ENCODE measurements around the gene ARMC9. TPM values are rescaled to one million over a fixed set of nuclear protein-coding genes. Genes with fewer than 3 reads are reported as not detected.

The ARMC9 gene
- total RNA-seq, 1 experiment from 2014 or later, result 42.7 TPM

DNA sequence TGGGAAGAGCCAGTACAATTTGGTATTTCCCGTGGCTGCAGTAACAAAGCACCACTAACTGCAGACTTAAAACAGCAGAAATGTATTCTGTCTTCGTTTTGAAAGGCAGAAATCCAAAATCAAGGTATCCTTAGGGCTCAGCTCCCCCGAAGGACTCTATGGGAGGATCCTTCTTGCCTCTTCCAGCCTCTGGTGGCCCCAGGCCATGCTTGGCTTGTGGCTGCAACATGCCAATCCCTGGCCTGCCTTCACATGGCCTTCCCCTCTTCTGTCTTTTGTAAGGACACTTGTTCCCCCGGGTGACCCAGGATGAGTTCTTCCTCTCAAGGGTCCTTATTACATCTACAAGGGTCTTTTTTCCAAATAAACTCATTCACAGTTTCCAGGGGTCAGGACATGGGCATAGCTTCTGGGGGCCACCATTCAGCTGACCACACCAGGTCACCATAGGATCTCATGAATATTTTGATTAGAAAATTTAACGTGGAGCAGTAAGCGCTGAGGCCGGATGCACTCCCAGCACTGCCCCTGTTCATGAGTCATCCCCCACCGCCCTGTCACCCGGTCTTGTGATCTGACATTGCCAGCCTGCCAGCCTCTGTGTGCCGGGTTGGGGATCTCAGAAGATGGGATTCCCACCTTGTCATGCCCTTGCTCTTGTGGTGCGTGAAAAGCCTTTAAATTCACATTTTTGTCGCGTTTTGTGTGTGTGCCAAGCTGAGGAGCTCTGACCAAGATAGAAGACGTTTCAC lies 135.9 kb downstream of the ARMC9 start:
- TF ChIP-seq CTCF (IDR thresholded peaks at IDR 0.05) (no peak), POLR2AphosphoS5 (IDR thresholded peaks at IDR 0.05; ENCODE audit: low read depth, low read length) (no peak), SIN3A (IDR thresholded peaks at IDR 0.05; ENCODE audit: borderline replicate concordance, insufficient read depth, low read depth, low read length) (no peak), TCF7L2 (IDR thresholded peaks at IDR 0.05; ENCODE audit: low read depth, low read length) (no peak)
- TF ChIP-seq, protein P1, sequence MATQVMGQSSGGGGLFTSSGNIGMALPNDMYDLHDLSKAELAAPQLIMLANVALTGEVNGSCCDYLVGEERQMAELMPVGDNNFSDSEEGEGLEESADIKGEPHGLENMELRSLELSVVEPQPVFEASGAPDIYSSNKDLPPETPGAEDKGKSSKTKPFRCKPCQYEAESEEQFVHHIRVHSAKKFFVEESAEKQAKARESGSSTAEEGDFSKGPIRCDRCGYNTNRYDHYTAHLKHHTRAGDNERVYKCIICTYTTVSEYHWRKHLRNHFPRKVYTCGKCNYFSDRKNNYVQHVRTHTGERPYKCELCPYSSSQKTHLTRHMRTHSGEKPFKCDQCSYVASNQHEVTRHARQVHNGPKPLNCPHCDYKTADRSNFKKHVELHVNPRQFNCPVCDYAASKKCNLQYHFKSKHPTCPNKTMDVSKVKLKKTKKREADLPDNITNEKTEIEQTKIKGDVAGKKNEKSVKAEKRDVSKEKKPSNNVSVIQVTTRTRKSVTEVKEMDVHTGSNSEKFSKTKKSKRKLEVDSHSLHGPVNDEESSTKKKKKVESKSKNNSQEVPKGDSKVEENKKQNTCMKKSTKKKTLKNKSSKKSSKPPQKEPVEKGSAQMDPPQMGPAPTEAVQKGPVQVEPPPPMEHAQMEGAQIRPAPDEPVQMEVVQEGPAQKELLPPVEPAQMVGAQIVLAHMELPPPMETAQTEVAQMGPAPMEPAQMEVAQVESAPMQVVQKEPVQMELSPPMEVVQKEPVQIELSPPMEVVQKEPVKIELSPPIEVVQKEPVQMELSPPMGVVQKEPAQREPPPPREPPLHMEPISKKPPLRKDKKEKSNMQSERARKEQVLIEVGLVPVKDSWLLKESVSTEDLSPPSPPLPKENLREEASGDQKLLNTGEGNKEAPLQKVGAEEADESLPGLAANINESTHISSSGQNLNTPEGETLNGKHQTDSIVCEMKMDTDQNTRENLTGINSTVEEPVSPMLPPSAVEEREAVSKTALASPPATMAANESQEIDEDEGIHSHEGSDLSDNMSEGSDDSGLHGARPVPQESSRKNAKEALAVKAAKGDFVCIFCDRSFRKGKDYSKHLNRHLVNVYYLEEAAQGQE (IDR thresholded peaks at IDR 0.05; ENCODE audit: insufficient read depth in 1 of 2, low read depth in 2 of 2, low read length in 1 of 2), result no peak
- Histone ChIP-seq H3K9me3 (ENCODE audit: control insufficient read depth, insufficient read depth, low read depth, low read length) (no peaks in the 10 kb centered on the region), H3K4me1 (ENCODE audit: control insufficient read depth, insufficient read depth, low read length) (no peaks in the 10 kb centered on the region), H3K27me3 (ENCODE audit: control insufficient read depth, insufficient read depth, low read length) (no peaks in the 10 kb centered on the region), H3K36me3 (ENCODE audit: control insufficient read depth, insufficient read depth, low read length) (no peaks in the 10 kb centered on the region), H3K27ac (ENCODE audit: low read length) (no peak overlapping the region), H3K4me3 (ENCODE audit: low read depth in 2 of 2, low read length in 2 of 2) (no peak overlapping the region)
- in situ Hi-C loops (cut with HindIII; ENCODE audit: low pct_unique_long_range_greater_than_20kb, low sequenced_read_pairs), result no loop called here
- ChIA-PET CTCF (no interaction called here), POLR2A (no interaction called here)
- ATAC-seq (no peak), DNase-seq (ENCODE audit: low read depth, low spot score) (no peak)
- intact Hi-C loops (cut with micrococcal nuclease; ENCODE audit: unreplicated experiment), result no loop called here
- no TSS peak for BruUV-seq (replicated peaks)

- in situ Hi-C loops (cut with HindIII; ENCODE audit: low pct_unique_long_range_greater_than_20kb, low sequenced_read_pairs) (no loop called here), intact Hi-C loops (cut with micrococcal nuclease; ENCODE audit: unreplicated experiment) (no loop called here)
- ChIA-PET POLR2A (no interaction called here), CTCF (no interaction called here)
- TF ChIP-seq POLR2AphosphoS5 (IDR thresholded peaks at IDR 0.05; ENCODE audit: low read depth, low read length) (no peak), SIN3A (IDR thresholded peaks at IDR 0.05; ENCODE audit: borderline replicate concordance, insufficient read depth, low read depth, low read length) (no peak), TCF7L2 (IDR thresholded peaks at IDR 0.05; ENCODE audit: low read depth, low read length) (no peak)
- TF ChIP-seq, protein P1 (IDR thresholded peaks at IDR 0.05; ENCODE audit: insufficient read depth in 1 of 2, low read depth in 2 of 2, low read length in 1 of 2), result no peak
- Histone ChIP-seq H3K4me1 (ENCODE audit: control insufficient read depth, insufficient read depth, low read length) (no peaks in the 10 kb centered on the region), H3K4me3 (ENCODE audit: low read depth in 2 of 2, low read length in 2 of 2) (no peak overlapping the region), H3K27me3 (ENCODE audit: control insufficient read depth, insufficient read depth, low read length) (no peaks in the 10 kb centered on the region), H3K36me3 (ENCODE audit: control insufficient read depth, insufficient read depth, low read length) (no peaks in the 10 kb centered on the region), H3K9me3 (ENCODE audit: control insufficient read depth, insufficient read depth, low read depth, low read length) (no peaks in the 10 kb centered on the region), H3K27ac (ENCODE audit: low read length) (no peak overlapping the region)
- no peak for DNase-seq (ENCODE audit: low read depth, low spot score)
- ATAC-seq, result no peak
- no TSS peak for BruUV-seq (replicated peaks)
Observed at GRCh38 chr2:231334981-231335380, 136.6 kb downstream of the ARMC9 start.
